HL-60 (cell line): Measurements from ENCODE around the gene CRYGD.
"Not testable (repeated sequence)": the region's sequence is repeated elsewhere in the genome, so short reads cannot be mapped to it uniquely, and the experiment has no call there.

Experiments used
- DNase-seq, 2 experiments: peaks; one replicate each; pipeline ENCODE4 v3.0.0-alpha.2; 2010 to 2020; ENCODE audit warnings: low read depth in 1 of 2, low spot score in 1 of 2
- H3K27ac ChIP-seq: fragments of 250-450 bp; sonication (Bioruptor Pico); replicated peaks from 2 replicates; pipeline ENCODE4 v1.5.1; 2020; ENCODE audit warnings: mild to moderate bottlenecking, moderate library complexity
- H3K27me3 ChIP-seq: fragments of 250-450 bp; sonication (Bioruptor Pico); 2 replicates; pipeline ENCODE4 v1.5.1; 2021; ENCODE audit warnings: mild to moderate bottlenecking, moderate library complexity; ENCODE audit not compliant: insufficient read depth, poor library complexity, severe bottlenecking
- H3K4me3 ChIP-seq: replicated peaks from 2 replicates; pipeline ENCODE4 v1.5.1; 2011; ENCODE audit warnings: mild to moderate bottlenecking, control low read depth, low read length; ENCODE audit not compliant: insufficient read depth
- GABPA ChIP-seq: IDR thresholded peaks from 2 replicates; pipeline ENCODE4 v1.6.1; 2012; ENCODE audit warnings: low read depth
- POLR2AphosphoS5 ChIP-seq: IDR thresholded peaks from 2 replicates; pipeline ENCODE4 v1.6.1; 2012; ENCODE audit warnings: low read depth
- SPI1 ChIP-seq: IDR thresholded peaks from 2 replicates; pipeline ENCODE4 v1.6.1; 2012; ENCODE audit warnings: low read depth, mild to moderate bottlenecking, borderline replicate concordance
- TF ChIP-seq, protein P1 (sequence below): IDR thresholded peaks from one replicate; pipeline ENCODE4 v1.5.1; 2011; ENCODE audit warnings: low read length, control low read depth, inconsistent platforms; ENCODE audit not compliant: insufficient read depth
- TF ChIP-seq, protein P2 (sequence below): IDR thresholded peaks from 2 replicates; pipeline ENCODE4 v1.6.1; 2012; ENCODE audit warnings: low read depth; ENCODE audit not compliant: insufficient replicate concordance

Gene CRYGD

DNA sequence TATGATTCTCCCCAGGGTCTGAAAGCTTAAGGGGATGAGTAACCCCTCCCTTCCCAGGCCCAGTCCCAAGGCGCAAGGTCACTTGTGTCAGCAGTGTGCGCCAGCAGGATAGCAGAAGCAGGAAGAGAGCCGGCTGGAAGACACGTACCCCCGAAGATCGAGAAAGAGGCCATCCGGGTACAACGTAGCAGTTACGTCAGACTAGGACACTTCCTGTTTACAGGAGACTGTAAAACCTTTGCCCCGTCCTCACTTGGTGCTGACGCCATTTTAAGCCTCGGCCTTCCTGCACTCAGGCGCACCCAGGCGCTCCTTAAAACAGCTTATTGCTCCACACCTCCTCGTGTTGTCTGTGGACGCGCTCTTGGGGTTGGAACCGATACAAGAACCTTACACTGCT is 15.1 kb upstream of the CRYGD start:
- Histone ChIP-seq H3K4me3 (no peak overlapping the region), H3K27ac (no peak overlapping the region), H3K27me3 (no peaks in the 10 kb centered on the region)
- DNase-seq = no peak
- no peak for TF ChIP-seq POLR2AphosphoS5
- TF ChIP-seq SPI1 = no peak
- no peak for TF ChIP-seq GABPA
- TF ChIP-seq, protein P1, sequence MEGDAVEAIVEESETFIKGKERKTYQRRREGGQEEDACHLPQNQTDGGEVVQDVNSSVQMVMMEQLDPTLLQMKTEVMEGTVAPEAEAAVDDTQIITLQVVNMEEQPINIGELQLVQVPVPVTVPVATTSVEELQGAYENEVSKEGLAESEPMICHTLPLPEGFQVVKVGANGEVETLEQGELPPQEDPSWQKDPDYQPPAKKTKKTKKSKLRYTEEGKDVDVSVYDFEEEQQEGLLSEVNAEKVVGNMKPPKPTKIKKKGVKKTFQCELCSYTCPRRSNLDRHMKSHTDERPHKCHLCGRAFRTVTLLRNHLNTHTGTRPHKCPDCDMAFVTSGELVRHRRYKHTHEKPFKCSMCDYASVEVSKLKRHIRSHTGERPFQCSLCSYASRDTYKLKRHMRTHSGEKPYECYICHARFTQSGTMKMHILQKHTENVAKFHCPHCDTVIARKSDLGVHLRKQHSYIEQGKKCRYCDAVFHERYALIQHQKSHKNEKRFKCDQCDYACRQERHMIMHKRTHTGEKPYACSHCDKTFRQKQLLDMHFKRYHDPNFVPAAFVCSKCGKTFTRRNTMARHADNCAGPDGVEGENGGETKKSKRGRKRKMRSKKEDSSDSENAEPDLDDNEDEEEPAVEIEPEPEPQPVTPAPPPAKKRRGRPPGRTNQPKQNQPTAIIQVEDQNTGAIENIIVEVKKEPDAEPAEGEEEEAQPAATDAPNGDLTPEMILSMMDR = no peak
- TF ChIP-seq, protein P2, sequence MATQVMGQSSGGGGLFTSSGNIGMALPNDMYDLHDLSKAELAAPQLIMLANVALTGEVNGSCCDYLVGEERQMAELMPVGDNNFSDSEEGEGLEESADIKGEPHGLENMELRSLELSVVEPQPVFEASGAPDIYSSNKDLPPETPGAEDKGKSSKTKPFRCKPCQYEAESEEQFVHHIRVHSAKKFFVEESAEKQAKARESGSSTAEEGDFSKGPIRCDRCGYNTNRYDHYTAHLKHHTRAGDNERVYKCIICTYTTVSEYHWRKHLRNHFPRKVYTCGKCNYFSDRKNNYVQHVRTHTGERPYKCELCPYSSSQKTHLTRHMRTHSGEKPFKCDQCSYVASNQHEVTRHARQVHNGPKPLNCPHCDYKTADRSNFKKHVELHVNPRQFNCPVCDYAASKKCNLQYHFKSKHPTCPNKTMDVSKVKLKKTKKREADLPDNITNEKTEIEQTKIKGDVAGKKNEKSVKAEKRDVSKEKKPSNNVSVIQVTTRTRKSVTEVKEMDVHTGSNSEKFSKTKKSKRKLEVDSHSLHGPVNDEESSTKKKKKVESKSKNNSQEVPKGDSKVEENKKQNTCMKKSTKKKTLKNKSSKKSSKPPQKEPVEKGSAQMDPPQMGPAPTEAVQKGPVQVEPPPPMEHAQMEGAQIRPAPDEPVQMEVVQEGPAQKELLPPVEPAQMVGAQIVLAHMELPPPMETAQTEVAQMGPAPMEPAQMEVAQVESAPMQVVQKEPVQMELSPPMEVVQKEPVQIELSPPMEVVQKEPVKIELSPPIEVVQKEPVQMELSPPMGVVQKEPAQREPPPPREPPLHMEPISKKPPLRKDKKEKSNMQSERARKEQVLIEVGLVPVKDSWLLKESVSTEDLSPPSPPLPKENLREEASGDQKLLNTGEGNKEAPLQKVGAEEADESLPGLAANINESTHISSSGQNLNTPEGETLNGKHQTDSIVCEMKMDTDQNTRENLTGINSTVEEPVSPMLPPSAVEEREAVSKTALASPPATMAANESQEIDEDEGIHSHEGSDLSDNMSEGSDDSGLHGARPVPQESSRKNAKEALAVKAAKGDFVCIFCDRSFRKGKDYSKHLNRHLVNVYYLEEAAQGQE = no peak

DNA sequence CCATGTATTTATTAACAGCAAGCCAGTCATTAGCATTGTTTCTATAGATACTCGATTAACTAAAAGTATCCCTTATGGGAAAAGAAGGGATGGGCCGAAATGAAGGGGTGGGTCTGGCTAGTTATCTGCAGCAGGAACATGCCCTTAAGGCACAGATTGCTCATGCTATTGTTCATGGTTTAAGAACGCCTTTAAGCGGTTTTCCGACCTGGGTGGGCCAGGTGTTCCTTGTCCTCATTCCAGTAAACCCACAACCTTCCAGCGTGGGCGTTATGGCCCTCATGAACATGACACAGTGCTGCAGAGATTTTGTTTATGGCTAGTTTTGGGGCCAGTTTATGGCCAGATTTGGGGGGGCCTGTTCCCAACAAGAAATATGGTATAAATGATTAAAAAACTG is 14.0 kb upstream of the CRYGD start:
- not testable (repeated sequence) for H3K27ac ChIP-seq, H3K4me3 ChIP-seq, H3K27me3 ChIP-seq, DNase-seq

DNA sequence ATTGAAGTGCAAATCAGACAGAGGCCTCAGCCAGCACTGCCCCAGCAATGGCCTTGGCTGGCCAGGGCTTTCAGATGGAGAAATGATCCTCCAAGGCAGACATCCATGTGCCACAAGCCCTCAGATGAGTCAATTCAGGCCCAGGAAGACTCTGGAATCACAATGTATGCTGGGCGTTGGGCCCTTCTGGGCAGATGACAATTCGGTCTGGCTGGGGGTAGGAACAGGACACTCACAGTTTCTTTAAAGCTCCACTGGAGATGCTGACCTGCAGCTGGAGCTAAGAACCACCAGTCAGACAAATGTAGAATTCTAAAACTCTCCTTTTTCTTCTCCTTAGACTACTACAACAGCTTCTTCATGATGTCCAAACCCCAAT is 12.4 kb upstream of the CRYGD start:
- no peaks in the 10 kb centered on the region for H3K27me3 ChIP-seq
- H3K27ac ChIP-seq = no peak overlapping the region
- no peak overlapping the region for H3K4me3 ChIP-seq
- TF ChIP-seq SPI1 (no peak), GABPA (no peak), POLR2AphosphoS5 (no peak)
- TF ChIP-seq, protein P2 = no peak
- TF ChIP-seq, protein P1 = no peak
- no peak for DNase-seq

DNA sequence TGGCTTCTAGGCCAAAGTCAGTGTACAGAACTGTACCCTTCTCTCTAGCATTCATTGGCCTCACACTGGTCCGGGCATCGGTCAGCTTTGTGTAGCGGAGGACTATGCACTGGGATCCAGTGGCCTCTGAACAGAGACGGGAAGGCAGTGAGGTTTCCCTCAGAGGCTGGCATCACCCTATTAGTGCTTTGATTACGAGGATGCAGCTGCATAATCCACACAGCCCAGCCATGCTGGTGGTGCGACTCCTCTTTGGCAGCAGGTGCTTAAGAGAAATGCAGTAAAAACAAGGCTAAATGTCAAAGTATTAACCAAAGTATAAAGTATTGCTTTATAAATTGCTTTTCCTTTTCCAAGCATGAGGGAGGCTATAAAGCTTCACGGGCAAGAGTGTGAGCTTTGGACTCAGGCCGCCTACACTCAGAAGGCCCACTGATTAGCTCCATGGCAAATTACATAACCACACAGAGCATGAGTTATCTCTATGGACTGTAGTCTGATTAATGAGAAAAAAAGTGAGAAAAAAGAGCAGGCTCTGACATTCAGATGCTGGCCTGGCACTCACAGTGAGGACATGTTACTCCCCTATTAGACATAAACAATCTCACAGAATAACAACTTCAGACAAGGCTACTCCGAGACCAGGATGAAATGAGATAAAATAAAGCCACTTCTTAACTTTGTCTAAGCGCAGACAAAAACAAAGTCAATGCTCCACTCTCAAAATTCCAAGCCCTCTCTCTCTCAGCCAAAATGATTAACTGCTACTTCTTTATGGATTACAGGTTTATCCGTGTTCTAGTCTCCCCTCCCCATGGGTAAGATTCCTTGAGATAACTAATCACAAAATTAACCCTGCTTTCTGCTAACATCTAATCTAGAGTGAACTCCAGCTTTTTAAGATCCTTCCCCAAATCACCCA is 11.7 kb upstream of the CRYGD start:
- H3K27ac ChIP-seq = no peak overlapping the region
- TF ChIP-seq, protein P2 = no peak
- TF ChIP-seq, protein P1 = no peak
- no peak for TF ChIP-seq SPI1
- no peak for TF ChIP-seq GABPA
- TF ChIP-seq POLR2AphosphoS5 = no peak
- H3K4me3 ChIP-seq = no peak overlapping the region
- no peaks in the 10 kb centered on the region for H3K27me3 ChIP-seq
- no peak for DNase-seq
